MG63 (cell line): ENCODE results near the gene FGGY. TPM values are rescaled to one million over a fixed set of nuclear protein-coding genes. Genes with fewer than 3 reads are reported as not detected.
A peak's percentile ranks its signal among the peaks of the same experiment; 100 is the strongest.
"Not testable (repeated sequence)": the region's sequence is repeated elsewhere in the genome, so short reads cannot be mapped to it uniquely, and the experiment has no call there.

Source experiments
- DNase-seq: peaks from one replicate; pipeline ENCODE4 v3.0.0-alpha.2; 2020
- H3K27me3 ChIP-seq: fragments of 250-450 bp; sonication (Bioruptor Pico); 2 replicates; pipeline ENCODE4 v1.5.1; 2020; ENCODE audit warnings: mild to moderate bottlenecking, moderate library complexity
- H3K36me3 ChIP-seq: fragments of 250-450 bp; sonication (Bioruptor Pico); 2 replicates; pipeline ENCODE4 v1.5.1; 2020; ENCODE audit warnings: mild to moderate bottlenecking, moderate library complexity
- H3K4me3 ChIP-seq: fragments of 250-450 bp; sonication (Bioruptor Pico); 2 replicates; pipeline ENCODE4 v1.5.1; 2020; ENCODE audit warnings: mild to moderate bottlenecking, moderate library complexity
- H3K9me3 ChIP-seq: fragments of 250-450 bp; sonication (Bioruptor Pico); 2 replicates; pipeline ENCODE4 v1.5.1; 2020; ENCODE audit warnings: mild to moderate bottlenecking, moderate library complexity
- total RNA-seq: library from RNA; depleted of rRNA; stranded (reverse); fragments of >200 nt; shearing (Covaris generic); gene quantifications from 2 replicates; pipeline ENCODE4 v1.2.3, GENCODE V29; 2014; ENCODE audit warnings: low replicate concordance; rRNA removed

FGGY gene
- 15.4 and 17.9 TPM in 2 replicates for total RNA-seq

GRCh38 chr1:59296358-59297256 is at the start of gene FGGY:
Gene FGGY (plus strand): TSS chr1:59297094. CDS start chr1:59321550, 24,456 bp downstream.
- Histone ChIP-seq H3K9me3 (no peaks in the 10 kb centered on the region), H3K36me3 (no peaks in the 10 kb centered on the region; the same call in 1 of the 2 replicates), H3K4me3 (peak within 1 kb of the TSS; percentile 58), H3K27me3 (no peaks in the 10 kb centered on the region)
- peak; percentile 99 for DNase-seq

- H3K9me3 ChIP-seq = no peaks in the 10 kb centered on the region
- H3K27me3 ChIP-seq = no peaks in the 10 kb centered on the region
- DNase-seq = no peak
- H3K36me3 ChIP-seq = no peaks in the 10 kb centered on the region
- no peak overlapping the region for H3K4me3 ChIP-seq
Observed at GRCh38 chr1:59248758-59249157, 48.1 kb upstream of the FGGY start.

- Histone ChIP-seq H3K4me3 (no peak overlapping the region), H3K27me3 (no peaks in the 10 kb centered on the region), H3K36me3 (no peaks in the 10 kb centered on the region), H3K9me3 (no peaks in the 10 kb centered on the region)
- DNase-seq = no peak
Observed at GRCh38 chr1:59249396-59250137, 47.3 kb upstream of the FGGY start.

GRCh38 chr1:59251061-59251460 is 45.8 kb upstream of the FGGY start:
- DNase-seq, H3K4me3 ChIP-seq, H3K36me3 ChIP-seq, H3K27me3 ChIP-seq, H3K9me3 ChIP-seq: not testable (repeated sequence)

GRCh38 chr1:59256429-59256828 is 40.5 kb upstream of the FGGY start:
- not testable (repeated sequence) for H3K4me3 ChIP-seq, DNase-seq, H3K9me3 ChIP-seq, H3K36me3 ChIP-seq, H3K27me3 ChIP-seq

GRCh38 chr1:59258412-59259032 is 38.4 kb upstream of the FGGY start:
- Histone ChIP-seq H3K27me3 (no peaks in the 10 kb centered on the region), H3K9me3 (no peaks in the 10 kb centered on the region), H3K36me3 (no peaks in the 10 kb centered on the region), H3K4me3 (no peak overlapping the region)
- DNase-seq = no peak

- DNase-seq = no peak
- Histone ChIP-seq H3K36me3 (no peaks in the 10 kb centered on the region), H3K4me3 (no peak overlapping the region), H3K27me3 (no peaks in the 10 kb centered on the region), H3K9me3 (no peaks in the 10 kb centered on the region)
Observed at GRCh38 chr1:59261537-59261936, 35.4 kb upstream of the FGGY start.

- no peaks in the 10 kb centered on the region for H3K9me3 ChIP-seq
- H3K27me3 ChIP-seq = no peaks in the 10 kb centered on the region
- no peak for DNase-seq
- H3K36me3 ChIP-seq = no peaks in the 10 kb centered on the region
- no peak overlapping the region for H3K4me3 ChIP-seq
Observed at GRCh38 chr1:59262631-59263030, 34.3 kb upstream of the FGGY start.

- no peaks in the 10 kb centered on the region for H3K36me3 ChIP-seq
- no peaks in the 10 kb centered on the region for H3K27me3 ChIP-seq
- H3K9me3 ChIP-seq = no peaks in the 10 kb centered on the region
- no peak overlapping the region for H3K4me3 ChIP-seq
- DNase-seq = no peak
Observed at GRCh38 chr1:59263111-59263510, 33.8 kb upstream of the FGGY start.

- Histone ChIP-seq H3K36me3 (no peaks in the 10 kb centered on the region), H3K27me3 (no peaks in the 10 kb centered on the region), H3K4me3 (no peak overlapping the region), H3K9me3 (no peaks in the 10 kb centered on the region)
- DNase-seq = no peak
Observed at GRCh38 chr1:59265622-59266021, 31.3 kb upstream of the FGGY start.

- DNase-seq = no peak
- Histone ChIP-seq H3K36me3 (no peaks in the 10 kb centered on the region), H3K4me3 (no peak overlapping the region), H3K27me3 (no peaks in the 10 kb centered on the region), H3K9me3 (no peaks in the 10 kb centered on the region)
Observed at GRCh38 chr1:59266180-59266926, 30.5 kb upstream of the FGGY start.

- Histone ChIP-seq H3K27me3 (no peaks in the 10 kb centered on the region), H3K4me3 (no peak overlapping the region), H3K36me3 (no peaks in the 10 kb centered on the region), H3K9me3 (no peaks in the 10 kb centered on the region)
- DNase-seq = no peak
Observed at GRCh38 chr1:59266927-59267293, 30.0 kb upstream of the FGGY start.

GRCh38 chr1:59268406-59268805 is 28.5 kb upstream of the FGGY start:
- no peak overlapping the region for H3K4me3 ChIP-seq
- H3K9me3 ChIP-seq = no peaks in the 10 kb centered on the region
- H3K27me3 ChIP-seq = no peaks in the 10 kb centered on the region
- DNase-seq = no peak
- no peaks in the 10 kb centered on the region for H3K36me3 ChIP-seq

GRCh38 chr1:59271561-59272260 is 25.2 kb upstream of the FGGY start:
- Histone ChIP-seq H3K27me3 (no peaks in the 10 kb centered on the region), H3K4me3 (no peak overlapping the region), H3K36me3 (no peaks in the 10 kb centered on the region), H3K9me3 (no peaks in the 10 kb centered on the region)
- DNase-seq = no peak

GRCh38 chr1:59272507-59272906 is 24.4 kb upstream of the FGGY start:
- Histone ChIP-seq H3K27me3 (no peaks in the 10 kb centered on the region), H3K9me3 (no peaks in the 10 kb centered on the region), H3K36me3 (no peaks in the 10 kb centered on the region), H3K4me3 (no peak overlapping the region)
- peak; percentile 6 for DNase-seq

GRCh38 chr1:59276439-59276851 is 20.4 kb upstream of the FGGY start:
- Histone ChIP-seq H3K9me3 (no peaks in the 10 kb centered on the region), H3K36me3 (no peaks in the 10 kb centered on the region)
- no peak for DNase-seq

More at GRCh38 chr1:59276439-59276851, 20.4 kb upstream of the FGGY start:
- Histone ChIP-seq H3K4me3 (no peak overlapping the region), H3K27me3 (no peaks in the 10 kb centered on the region)
